Effector memory CD8-positive, alpha-beta T cell (primary cell): Measurements from ENCODE around the gene GRK5.

Source experiments
- ATAC-seq: fragments of 150-1000 bp; cut with Tn5 transposase; replicated peaks from 2 replicates; pipeline ENCODE4 v1.10.0; 2021; ENCODE audit warnings: mild to moderate bottlenecking, moderate library complexity
- DNase-seq, 3 experiments: peaks; one replicate each; pipeline ENCODE4 v3.0.0; 2021
- H3K27ac Mint-ChIP-seq, 2 donors: one replicate each; pipeline ENCODE4 v1.8.0; 2022; ENCODE audit warnings: mild to moderate bottlenecking in 2 of 2, mixed read lengths in 2 of 2, moderate library complexity in 2 of 2
- H3K27me3 Mint-ChIP-seq, 2 donors: one replicate each; pipeline ENCODE4 v1.8.0; 2022; ENCODE audit warnings: mixed read lengths in 2 of 2
- H3K36me3 Mint-ChIP-seq: one replicate; pipeline ENCODE4 v1.8.0; 2022; ENCODE audit warnings: mild to moderate bottlenecking, moderate library complexity, mixed read lengths; ENCODE audit not compliant: insufficient read depth
- H3K4me1 Mint-ChIP-seq, 2 donors: one replicate each; pipeline ENCODE4 v1.8.0; 2022; ENCODE audit warnings: low read depth in 2 of 2, mixed read lengths in 2 of 2
- H3K4me3 Mint-ChIP-seq, 2 donors: one replicate each; pipeline ENCODE4 v1.8.0; 2022; ENCODE audit warnings: mild to moderate bottlenecking in 2 of 2, mixed read lengths in 2 of 2, moderate library complexity in 2 of 2
- H3K9me3 Mint-ChIP-seq, 2 donors: one replicate each; pipeline ENCODE4 v1.8.0; 2022; ENCODE audit warnings: mixed read lengths in 2 of 2

The GRK5 gene

DNA sequence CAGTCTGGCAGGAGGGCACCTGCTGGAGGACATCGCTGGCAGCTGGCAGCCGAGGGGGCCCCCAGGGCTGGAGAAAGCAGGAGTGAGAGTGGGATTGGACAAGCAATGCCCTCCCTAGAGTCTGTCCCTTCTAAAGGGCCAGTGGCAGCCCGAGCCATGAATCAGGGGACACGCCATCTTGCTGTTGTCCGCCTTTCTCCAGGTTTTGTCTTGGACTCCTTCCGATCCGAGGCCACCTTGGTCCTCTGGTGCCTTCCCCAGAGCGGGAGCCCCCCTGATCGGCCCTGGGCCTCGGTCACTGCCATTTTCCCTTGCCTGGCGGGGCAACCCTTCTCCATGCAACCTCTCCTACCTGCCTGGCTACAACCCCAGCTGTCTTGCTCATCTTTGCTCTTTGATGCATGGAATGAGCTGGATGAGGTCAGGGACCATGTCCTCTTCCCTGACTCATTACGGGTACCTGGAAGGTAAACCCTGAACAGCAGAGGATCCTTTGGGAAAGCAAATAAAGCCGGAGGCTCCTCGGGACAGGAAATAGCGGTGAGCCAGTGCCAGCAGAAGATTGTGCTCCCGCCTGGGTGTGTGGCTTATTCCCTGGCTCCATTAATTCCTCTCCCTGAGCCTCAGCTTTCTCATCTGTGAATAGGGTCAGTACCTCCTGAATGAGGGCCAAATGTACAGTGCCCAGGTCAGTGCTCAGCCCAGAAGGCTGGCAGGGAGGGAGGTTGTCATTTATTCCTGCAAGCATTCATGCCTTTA lies 112.0 kb downstream of the GRK5 start:
- Mint-ChIP-seq H3K36me3 (peaks cover 11% of the 10 kb centered on the region), H3K9me3 (no peaks in the 10 kb centered on the region), H3K4me3 (no peak overlapping the region), H3K27me3 (peaks cover 0 to 9% of the 10 kb centered on the region in 2 donors), H3K27ac (peak overlapping the region in 1 of 2 donors; percentile 9), H3K4me1 (peaks cover 28 to 34% of the 10 kb centered on the region in 2 donors)
- ATAC-seq (no peak), DNase-seq (no peak)

DNA sequence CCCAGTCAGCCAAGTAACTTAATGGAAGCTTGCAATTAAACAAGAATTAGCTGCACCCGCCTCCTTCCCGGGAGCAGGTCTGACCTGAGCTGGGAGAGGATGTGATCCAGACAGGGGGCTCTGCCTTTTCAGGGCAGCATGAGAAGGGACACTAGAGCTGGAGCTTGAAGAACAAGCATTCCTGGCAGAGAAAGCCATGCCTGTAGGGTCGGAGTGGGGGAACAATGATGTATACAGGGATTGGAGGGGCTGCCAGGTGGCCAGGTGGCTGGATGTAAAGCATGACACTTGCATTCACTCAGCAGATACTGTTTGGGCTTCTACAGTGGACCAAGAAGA lies 112.5 kb downstream of the GRK5 start:
- peaks cover 11% of the 10 kb centered on the region for H3K36me3 Mint-ChIP-seq
- ATAC-seq (no peak), DNase-seq (no peak)
- H3K9me3 Mint-ChIP-seq = no peaks in the 10 kb centered on the region
- H3K27ac Mint-ChIP-seq = peak overlapping the region in 1 of 2 donors; percentile 9
- H3K4me3 Mint-ChIP-seq = no peak overlapping the region
- peaks cover 0 to 6% of the 10 kb centered on the region in 2 donors for H3K27me3 Mint-ChIP-seq
- peaks cover 22 to 30% of the 10 kb centered on the region in 2 donors for H3K4me1 Mint-ChIP-seq

DNA sequence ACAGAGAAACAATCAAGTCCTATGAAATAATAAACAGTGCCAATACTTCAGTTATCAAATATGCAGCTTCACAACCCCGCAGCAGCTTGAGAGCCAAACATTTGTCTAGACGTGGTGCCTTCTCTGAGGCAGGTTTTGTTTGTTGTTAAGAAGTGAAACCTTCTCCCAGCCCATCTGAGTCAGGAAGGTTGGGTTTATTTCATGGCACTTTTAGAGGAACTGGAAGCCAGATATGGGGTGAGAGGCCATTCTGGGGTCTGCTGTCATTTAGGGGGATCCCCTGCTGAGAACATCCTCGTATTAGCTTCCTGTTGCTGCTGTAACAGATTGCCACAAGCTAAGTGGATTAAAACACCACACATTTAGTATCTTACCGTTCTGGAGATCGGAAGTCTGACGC lies 113.6 kb downstream of the GRK5 start:
- no peak overlapping the region for H3K27ac Mint-ChIP-seq

DNA sequence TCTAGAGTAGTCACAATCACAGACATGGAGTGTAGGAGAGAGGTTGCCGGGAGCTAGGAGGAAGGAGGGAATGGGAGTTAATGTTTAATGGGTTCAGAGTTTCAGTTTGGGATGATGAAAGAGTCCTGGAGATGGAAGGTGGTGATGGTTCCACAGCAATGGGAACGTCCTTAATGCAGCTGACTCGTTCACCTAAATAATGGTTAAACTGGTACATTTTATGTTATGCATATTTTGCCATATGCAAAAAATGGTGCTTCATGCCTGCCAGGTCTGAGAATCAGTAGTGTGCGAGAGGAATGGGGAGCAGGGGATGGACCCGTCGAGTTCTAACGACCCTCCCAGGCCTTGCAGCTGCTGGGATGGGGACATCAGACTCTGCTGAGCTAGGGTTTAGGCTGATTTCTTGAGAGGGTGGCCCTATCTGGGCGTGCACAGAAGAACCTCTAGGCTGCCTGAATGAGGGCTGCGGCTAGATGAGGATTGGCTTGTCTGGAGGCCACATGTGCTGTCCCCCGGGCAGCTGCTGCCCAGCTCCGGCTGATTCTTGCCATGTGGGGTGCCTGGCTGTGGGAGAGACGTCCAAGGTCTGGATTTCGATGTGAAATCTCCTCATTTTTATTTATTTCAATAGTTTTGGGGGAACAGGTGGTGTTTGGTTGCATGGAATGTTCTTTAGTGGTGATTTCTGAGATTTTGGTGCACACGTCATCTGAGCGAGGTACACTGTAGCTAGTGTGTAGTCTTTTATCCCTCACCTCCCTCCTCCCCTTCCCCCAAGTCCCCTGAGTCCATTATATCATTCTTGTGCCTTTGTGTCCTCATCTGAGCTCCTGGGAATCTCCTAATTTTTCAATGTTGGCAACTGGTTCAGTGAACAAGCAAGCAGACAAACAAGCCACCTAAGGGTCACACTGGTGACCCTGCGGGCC lies 116.0 kb downstream of the GRK5 start:
- ATAC-seq (no peak), DNase-seq (no peak)
- peaks cover 10% of the 10 kb centered on the region for H3K36me3 Mint-ChIP-seq
- H3K9me3 Mint-ChIP-seq = no peaks in the 10 kb centered on the region
- H3K4me3 Mint-ChIP-seq = no peak overlapping the region
- H3K27me3 Mint-ChIP-seq = no peaks in the 10 kb centered on the region
- H3K27ac Mint-ChIP-seq = peak overlapping the region in 1 of 2 donors; percentile 49
- peaks cover 10 to 17% of the 10 kb centered on the region in 2 donors for H3K4me1 Mint-ChIP-seq

More for the DNA sequence above, 113.6 kb downstream of the GRK5 start:
- H3K27me3 Mint-ChIP-seq = no peaks in the 10 kb centered on the region
- H3K36me3 Mint-ChIP-seq = peaks cover 11% of the 10 kb centered on the region
- no peak overlapping the region for H3K4me3 Mint-ChIP-seq
- peaks cover 11 to 19% of the 10 kb centered on the region in 2 donors for H3K4me1 Mint-ChIP-seq
- DNase-seq (no peak), ATAC-seq (no peak)
- H3K9me3 Mint-ChIP-seq = no peaks in the 10 kb centered on the region

DNA sequence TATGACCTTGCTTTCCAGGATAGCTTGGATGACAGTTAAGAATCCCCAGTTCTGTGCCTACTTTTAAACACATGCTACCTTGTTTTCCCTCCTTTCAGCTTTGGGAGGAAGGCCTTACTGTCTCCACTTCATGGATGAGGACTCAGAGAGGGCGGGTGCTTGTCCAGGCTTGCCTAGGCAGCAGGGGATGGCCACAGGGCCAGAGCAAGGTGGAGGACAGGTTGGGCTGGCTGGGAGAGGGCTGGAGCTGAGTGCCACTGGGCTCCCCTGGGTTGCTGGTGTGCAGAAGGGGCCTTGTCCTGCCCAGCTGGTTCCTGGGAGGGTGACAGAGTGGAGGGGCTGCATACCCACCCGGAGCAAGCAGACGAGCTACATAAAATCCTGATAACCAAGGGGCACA lies 117.8 kb downstream of the GRK5 start:
- no peak overlapping the region for H3K27ac Mint-ChIP-seq
- no peaks in the 10 kb centered on the region for H3K27me3 Mint-ChIP-seq
- DNase-seq = no peak
- H3K36me3 Mint-ChIP-seq = peaks cover 8% of the 10 kb centered on the region
- H3K4me3 Mint-ChIP-seq = no peak overlapping the region
- H3K4me1 Mint-ChIP-seq = peaks cover 8 to 10% of the 10 kb centered on the region in 2 donors
- H3K9me3 Mint-ChIP-seq = no peaks in the 10 kb centered on the region
- no peak for ATAC-seq

DNA sequence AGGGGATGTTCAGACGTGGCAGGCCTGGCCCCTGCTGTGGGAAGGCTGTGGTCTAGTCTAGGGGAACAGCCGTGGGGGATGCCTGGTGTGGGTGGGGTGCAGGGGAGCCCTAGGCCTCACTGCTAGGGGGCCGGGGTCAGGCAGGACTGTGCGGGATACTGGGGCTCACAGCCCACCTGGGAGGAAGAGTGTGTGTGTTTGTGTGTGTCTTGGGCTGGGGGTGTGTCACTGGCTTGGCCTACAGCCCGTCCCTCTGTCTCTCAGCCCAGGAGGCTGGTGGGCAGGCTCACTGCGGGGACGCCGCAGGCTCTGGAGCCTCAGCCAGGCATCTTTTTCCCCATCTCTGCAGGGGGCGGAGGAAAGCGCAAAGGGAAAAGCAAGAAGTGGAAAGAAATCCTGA lies 118.8 kb downstream of the GRK5 start:
- Mint-ChIP-seq H3K27ac (no peak overlapping the region), H3K27me3 (no peaks in the 10 kb centered on the region), H3K36me3 (peaks cover 7% of the 10 kb centered on the region), H3K9me3 (no peaks in the 10 kb centered on the region), H3K4me3 (no peak overlapping the region), H3K4me1 (peaks cover 4 to 8% of the 10 kb centered on the region in 2 donors)
- DNase-seq (no peak), ATAC-seq (no peak)

DNA sequence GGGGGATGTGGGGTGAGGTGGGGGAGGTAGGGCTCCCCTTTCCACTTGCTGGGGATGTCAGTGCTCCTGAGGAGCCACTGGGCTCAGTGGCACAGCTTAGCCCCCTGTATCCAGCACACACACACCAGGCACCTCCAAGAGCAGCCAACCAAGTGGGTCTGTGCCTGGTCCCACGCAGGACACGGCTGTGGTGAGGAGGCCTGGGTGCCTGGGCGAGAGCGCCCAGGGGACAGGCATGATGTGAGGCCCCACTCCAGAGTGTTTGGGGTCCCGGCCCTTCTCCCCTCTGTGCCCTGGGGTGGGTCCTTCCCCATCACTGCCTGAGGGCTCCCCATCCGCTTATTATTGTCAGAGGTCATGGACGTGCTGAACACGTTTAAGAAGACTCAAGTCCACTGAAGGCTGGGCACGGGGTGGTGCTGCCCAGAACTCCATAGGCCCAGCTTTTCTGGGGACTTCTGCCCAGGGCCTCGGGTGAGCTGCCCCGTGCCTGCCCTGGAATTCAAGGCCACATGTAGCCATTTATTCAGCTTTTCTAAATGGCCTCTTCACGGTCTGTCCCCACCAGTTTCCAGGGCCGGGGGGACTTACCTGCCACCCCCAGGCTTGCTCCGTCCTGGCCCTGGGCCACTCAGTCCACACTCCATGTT lies 119.8 kb downstream of the GRK5 start:
- Mint-ChIP-seq H3K4me3 (no peak overlapping the region), H3K36me3 (peaks cover 5% of the 10 kb centered on the region), H3K4me1 (peaks cover 0 to 1% of the 10 kb centered on the region in 2 donors), H3K27me3 (no peaks in the 10 kb centered on the region), H3K9me3 (no peaks in the 10 kb centered on the region), H3K27ac (peak overlapping the region in 1 of 2 donors; percentile 69)
- no peak for ATAC-seq
- DNase-seq = no peak

DNA sequence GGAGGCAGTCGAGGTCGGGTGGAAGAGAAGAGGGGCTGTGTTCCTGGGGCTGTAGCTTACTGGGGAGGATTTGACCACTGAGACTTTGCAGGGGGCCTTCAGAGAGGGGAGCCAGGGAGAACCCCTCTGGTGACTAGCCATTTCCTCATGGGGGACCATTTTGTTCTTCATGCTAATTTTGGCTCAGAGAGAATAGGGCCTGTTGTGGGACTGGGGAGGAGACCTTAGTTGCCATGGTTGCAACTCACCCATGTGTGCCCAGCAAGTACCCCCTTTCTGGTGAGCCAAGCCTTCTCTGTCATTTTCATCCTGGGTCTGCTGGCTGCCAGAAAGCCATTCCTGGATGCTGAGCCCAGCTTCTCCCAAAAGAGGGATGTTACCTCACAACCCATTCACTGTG lies 120.9 kb downstream of the GRK5 start:
- no peak for ATAC-seq
- Mint-ChIP-seq H3K9me3 (no peaks in the 10 kb centered on the region), H3K36me3 (peaks cover 5% of the 10 kb centered on the region), H3K4me3 (no peak overlapping the region), H3K4me1 (peaks cover 6% of the 10 kb centered on the region in 2 donors), H3K27ac (no peak overlapping the region), H3K27me3 (no peaks in the 10 kb centered on the region)
- DNase-seq = no peak

DNA sequence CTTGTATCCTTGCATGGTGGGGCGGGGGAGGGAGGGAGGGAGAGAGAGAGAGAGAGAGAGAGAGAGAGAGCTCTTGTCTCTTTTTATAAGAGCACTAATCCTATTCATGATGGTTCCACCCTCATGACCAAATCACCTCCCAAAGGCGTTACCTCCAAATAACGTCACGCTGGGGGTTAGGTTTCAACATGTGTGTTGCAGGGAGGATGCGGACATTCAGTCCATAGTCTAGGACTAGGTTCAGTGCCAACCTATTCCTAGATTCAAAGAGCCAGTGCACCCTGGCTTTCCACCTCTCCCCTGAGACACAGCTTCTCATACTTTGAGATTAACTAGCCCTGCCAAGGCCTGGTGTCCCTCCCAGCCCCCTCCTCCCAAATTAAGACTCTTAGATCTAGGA lies 123.0 kb downstream of the GRK5 start:
- Mint-ChIP-seq H3K9me3 (no peaks in the 10 kb centered on the region), H3K36me3 (peaks cover 2% of the 10 kb centered on the region), H3K27ac (peak overlapping the region in 1 of 2 donors; percentile 55), H3K4me1 (peaks cover 10% of the 10 kb centered on the region in 2 donors), H3K4me3 (no peak overlapping the region), H3K27me3 (no peaks in the 10 kb centered on the region)
- no peak for ATAC-seq
- no peak for DNase-seq

GRCh38 chr10:119331061-119331460 lies 123.7 kb downstream of the GRK5 start:
- ATAC-seq (no peak), DNase-seq (no peak)
- H3K36me3 Mint-ChIP-seq = peaks cover 5% of the 10 kb centered on the region
- H3K9me3 Mint-ChIP-seq = no peaks in the 10 kb centered on the region
- H3K27me3 Mint-ChIP-seq = no peaks in the 10 kb centered on the region
- peak overlapping the region in 1 of 2 donors; percentile 55 for H3K27ac Mint-ChIP-seq
- H3K4me3 Mint-ChIP-seq = no peak overlapping the region
- peaks cover 10% of the 10 kb centered on the region in 2 donors for H3K4me1 Mint-ChIP-seq

GRCh38 chr10:119333146-119333792 lies 125.9 kb downstream of the GRK5 start:
- no peak for DNase-seq
- Mint-ChIP-seq H3K27ac (peak overlapping the region; percentile 0 to 61), H3K9me3 (no peaks in the 10 kb centered on the region), H3K4me3 (no peak overlapping the region), H3K27me3 (no peaks in the 10 kb centered on the region), H3K4me1 (peaks cover 10 to 14% of the 10 kb centered on the region in 2 donors), H3K36me3 (peaks cover 3% of the 10 kb centered on the region)
- ATAC-seq = peak; percentile 70

DNA sequence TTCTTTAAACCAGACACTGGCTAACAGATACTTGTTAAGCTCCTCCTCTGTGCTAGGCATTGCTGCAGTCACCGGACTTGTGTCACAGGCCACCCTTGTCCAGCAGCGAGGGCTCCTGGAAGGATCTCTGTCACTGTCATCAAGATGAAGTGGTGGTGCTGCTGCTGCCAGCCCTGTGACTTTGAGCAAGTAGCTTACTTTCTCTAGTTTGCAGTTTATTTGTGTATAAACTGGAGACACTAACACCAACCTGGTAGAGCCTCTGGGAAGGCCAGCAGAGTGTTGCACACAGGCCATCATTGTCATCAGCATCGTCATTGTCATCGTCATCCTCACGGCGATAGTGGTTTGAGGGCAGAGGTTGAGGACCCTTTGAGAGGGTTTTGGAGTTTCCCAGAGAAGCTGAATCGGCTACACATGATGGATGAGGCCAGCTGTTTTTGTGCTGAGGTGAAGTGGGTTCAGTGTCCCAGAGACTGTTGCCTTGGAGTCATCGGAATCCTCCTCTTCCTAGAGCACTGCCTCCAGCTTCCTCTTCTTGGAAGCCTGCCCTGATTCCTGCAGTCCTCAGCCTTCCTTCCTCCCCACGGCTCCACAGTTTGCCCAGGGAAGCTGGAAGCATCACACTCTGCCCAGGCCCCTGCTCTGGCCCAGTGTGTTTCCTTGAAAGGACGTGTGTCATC lies 128.4 kb downstream of the GRK5 start:
- Mint-ChIP-seq H3K4me3 (no peak overlapping the region), H3K27me3 (no peaks in the 10 kb centered on the region), H3K27ac (no peak overlapping the region), H3K36me3 (peaks cover 3% of the 10 kb centered on the region), H3K4me1 (peaks cover 10 to 14% of the 10 kb centered on the region in 2 donors), H3K9me3 (no peaks in the 10 kb centered on the region)
- no peak for DNase-seq
- ATAC-seq = no peak
